HL-60 (cell line): ENCODE data around the gene WDR91.

Experiments
- CTCF ChIP-seq: IDR thresholded peaks from one replicate; pipeline ENCODE4 v1.5.1; 2011; ENCODE audit warnings: low read length, control low read depth, inconsistent platforms; ENCODE audit not compliant: insufficient read depth
- POLR2AphosphoS5 ChIP-seq: IDR thresholded peaks from 2 replicates; pipeline ENCODE4 v1.6.1; 2012; ENCODE audit warnings: low read depth
- REST ChIP-seq: IDR thresholded peaks from 2 replicates; pipeline ENCODE4 v1.6.1; 2012; ENCODE audit warnings: low read depth; ENCODE audit not compliant: insufficient replicate concordance

- TF ChIP-seq CTCF (no peak), POLR2AphosphoS5 (no peak), REST (no peak)
Observed at GRCh38 chr7:135205850-135206249, 5.5 kb downstream of the WDR91 start.
